H1 (cell line): ENCODE data around the gene PYGB. TPM values are rescaled to one million over a fixed set of nuclear protein-coding genes. Genes with fewer than 3 reads are reported as not detected.
"Not testable (repeated sequence)": the region's sequence is repeated elsewhere in the genome, so short reads cannot be mapped to it uniquely, and the experiment has no call there.

Experiments
- CTCF ChIA-PET: fragments of 300-600 bp; sonication (Branson Sonifier 250); formaldehyde crosslinking; loops from one replicate; lab custom pipeline; 2021; ENCODE audit not compliant: partially characterized antibody; lab: Charles Lee
- POLR2A ChIA-PET: fragments of 300-600 bp; sonication (Branson Sonifier 250); formaldehyde crosslinking; loops from one replicate; lab custom pipeline; 2021; ENCODE audit warnings: inconsistent platforms; ENCODE audit not compliant: partially characterized antibody; lab: Charles Lee
- DNase-seq, 2 experiments: peaks; one replicate each; pipeline versions ENCODE4 v3.0.0 to v3.0.0-alpha.2; 2010 to 2022; ENCODE audit warnings: low spot score in 2 of 2, low read depth in 1 of 2, mixed read lengths in 1 of 2
- FAIRE-seq: peaks from 2 replicates; lab custom pipeline; 2011; peaks lifted over from hg19 to GRCh38; lab: Jason Lieb, UNC
- H2AFZ ChIP-seq: 2 replicates; pipeline ENCODE4 v1.8.1; 2012; ENCODE audit warnings: low read length, inconsistent platforms
- H2AK5ac ChIP-seq: 2 replicates; pipeline ENCODE4 v1.6.1; 2013; ENCODE audit warnings: low read depth, low read length
- H2BK120ac ChIP-seq: replicated peaks from 2 replicates; pipeline ENCODE3; 2013; ENCODE audit warnings: low read depth, low read length, inconsistent platforms
- H2BK12ac ChIP-seq: 2 replicates; pipeline ENCODE4 v1.6.1; 2013; ENCODE audit warnings: low read depth, low read length
- H2BK15ac ChIP-seq: 2 replicates; pipeline ENCODE4 v1.6.1; 2013; ENCODE audit warnings: low read length
- H2BK20ac ChIP-seq: 2 replicates; pipeline ENCODE4 v1.6.1; 2013; ENCODE audit warnings: low read length
- H2BK5ac ChIP-seq: 2 replicates; pipeline ENCODE4 v1.6.1; 2013; ENCODE audit warnings: low read depth, low read length
- H3K14ac ChIP-seq: 2 replicates; pipeline ENCODE4 v1.6.1; 2013; ENCODE audit warnings: inconsistent platforms; ENCODE audit not compliant: insufficient read length
- H3K18ac ChIP-seq: 2 replicates; pipeline ENCODE4 v1.6.1; 2013; ENCODE audit warnings: low read length; ENCODE audit errors: extremely low read depth
- H3K23ac ChIP-seq: 2 replicates; pipeline ENCODE4 v1.6.1; 2013; ENCODE audit warnings: inconsistent platforms; ENCODE audit not compliant: insufficient read length
- H3K23me2 ChIP-seq: 2 replicates; pipeline ENCODE4 v1.6.1; 2013; ENCODE audit warnings: low read depth, low read length
- H3K27ac ChIP-seq: 2 replicates; pipeline ENCODE4 v1.6.1; 2011; ENCODE audit warnings: low read depth, low read length, inconsistent platforms
- H3K27me3 ChIP-seq, 4 experiments: replicated peaks in 1 of 4; 1 replicate in 1 of 4; 2 replicates in 3 of 4; pipeline versions ENCODE4 v1.6.1 to v1.8.1; 2011 to 2013; ENCODE audit warnings: low read length in 3 of 4, mild to moderate bottlenecking in 3 of 4, inconsistent platforms in 2 of 4, mixed read lengths in 2 of 4, moderate library complexity in 1 of 4; ENCODE audit not compliant: control insufficient read depth in 3 of 4, insufficient read depth in 3 of 4; ENCODE audit errors: extremely low read depth in 1 of 4
- H3K36me3 ChIP-seq, 4 experiments: 2 replicates each; pipeline versions ENCODE4 v1.6.1 to v1.8.1; 2011 to 2013; ENCODE audit warnings: mild to moderate bottlenecking in 4 of 4, low read length in 3 of 4, moderate library complexity in 2 of 4, control low read depth in 1 of 4, inconsistent platforms in 1 of 4; ENCODE audit not compliant: insufficient read depth in 4 of 4, control insufficient read depth in 2 of 4
- H3K4ac ChIP-seq: replicated peaks from 2 replicates; pipeline ENCODE3; 2013; ENCODE audit warnings: low read length, low read depth, mixed read lengths, inconsistent platforms; ENCODE audit not compliant: insufficient read length
- H3K4me1 ChIP-seq, 4 experiments: replicated peaks in 1 of 4; 1 replicate in 1 of 4; 2 replicates in 3 of 4; pipeline versions ENCODE4 v1.6.1 to v1.8.1; 2011 to 2013; ENCODE audit warnings: low read length in 3 of 4, inconsistent platforms in 2 of 4, mixed read lengths in 1 of 4; ENCODE audit not compliant: insufficient read depth in 4 of 4, control insufficient read depth in 3 of 4
- H3K4me2 ChIP-seq, 2 experiments: 2 replicates each; pipeline versions ENCODE4 v1.6.1 to v1.8.1; 2011 to 2013; ENCODE audit warnings: low read depth in 2 of 2, low read length in 2 of 2, control low read depth in 1 of 2, inconsistent platforms in 1 of 2, mild to moderate bottlenecking in 1 of 2; ENCODE audit not compliant: insufficient read depth in 1 of 2
- H3K4me3 ChIP-seq, 4 experiments: fragments of 200-600, 300-600 bp in 1 of 4; sonication (generic), shearing (Covaris generic), sonication (Bioruptor Twin) in 1 of 4; 2 replicates each; pipeline versions ENCODE4 v1.5.1 to v1.8.1; 2011 to 2016; ENCODE audit warnings: low read length in 4 of 4, low read depth in 3 of 4, control low read depth in 2 of 4, inconsistent platforms in 2 of 4, mild to moderate bottlenecking in 2 of 4, mixed read lengths in 1 of 4, moderate library complexity in 1 of 4; ENCODE audit not compliant: insufficient read depth in 2 of 4; ENCODE audit errors: extremely low read depth in 1 of 4
- H3K56ac ChIP-seq: replicated peaks from 2 replicates; pipeline ENCODE3; 2013; ENCODE audit warnings: low read depth, mild to moderate bottlenecking, mixed read lengths, low read length, inconsistent platforms; ENCODE audit not compliant: insufficient read length
- H3K79me1 ChIP-seq: 2 replicates; pipeline ENCODE4 v1.6.1; 2013; ENCODE audit warnings: low read depth, low read length, control low read depth
- H3K79me2 ChIP-seq, 2 experiments: 2 replicates each; pipeline versions ENCODE4 v1.6.1 to v1.8.1; 2012 to 2013; ENCODE audit warnings: low read length in 2 of 2, mild to moderate bottlenecking in 2 of 2, inconsistent platforms in 1 of 2; ENCODE audit not compliant: insufficient read depth in 2 of 2, control insufficient read depth in 1 of 2
- H3K9ac ChIP-seq, 4 experiments: replicated peaks in 1 of 4; 1 replicate in 1 of 4; 2 replicates in 3 of 4; pipeline versions ENCODE4 v1.6.1 to v1.8.1; 2011 to 2013; ENCODE audit warnings: low read depth in 3 of 4, low read length in 3 of 4, control low read depth in 2 of 4, mild to moderate bottlenecking in 2 of 4, moderate library complexity in 2 of 4, inconsistent platforms in 1 of 4; ENCODE audit errors: extremely low read depth in 1 of 4
- H3K9me3 ChIP-seq, 2 experiments: 2 replicates each; pipeline versions ENCODE4 v1.6.1 to v1.8.1; 2012 to 2013; ENCODE audit warnings: mild to moderate bottlenecking in 2 of 2, moderate library complexity in 2 of 2, control low read depth in 1 of 2, inconsistent platforms in 1 of 2, low read depth in 1 of 2, low read length in 1 of 2, mixed read lengths in 1 of 2; ENCODE audit not compliant: insufficient read depth in 2 of 2
- H4K20me1 ChIP-seq, 2 experiments: replicated peaks in 1 of 2; 2 replicates each; pipeline versions ENCODE3 to v1.8.1; 2011 to 2013; ENCODE audit warnings: inconsistent platforms in 2 of 2, low read length in 2 of 2, mild to moderate bottlenecking in 1 of 2; ENCODE audit not compliant: insufficient read depth in 2 of 2, control insufficient read depth in 1 of 2
- H4K5ac ChIP-seq: 2 replicates; pipeline ENCODE4 v1.6.1; 2013; ENCODE audit warnings: low read length, low read depth, mixed read lengths, inconsistent platforms; ENCODE audit not compliant: insufficient read length
- H4K8ac ChIP-seq: 2 replicates; pipeline ENCODE4 v1.8.0; 2013; ENCODE audit warnings: mild to moderate bottlenecking, moderate library complexity, low read length, inconsistent platforms; ENCODE audit not compliant: insufficient read depth; ENCODE audit errors: extremely low read depth
- H4K91ac ChIP-seq: replicated peaks from 2 replicates; pipeline ENCODE3; 2013; ENCODE audit warnings: low read length, mixed read lengths, inconsistent platforms; ENCODE audit not compliant: insufficient read length
- WGBS, 2 experiments: shearing (Covaris generic) in 1 of 2; methylation state at CpG; one replicate each; pipeline versions ENCODE4 v1.1.6 to v1.1.7; 2013 to 2015; ENCODE audit warnings: low lambda C conversion rate in 2 of 2, mixed read lengths in 2 of 2, inconsistent platforms in 1 of 2, low coverage in 1 of 2, missing lambda C conversion rate in 1 of 2; ENCODE audit not compliant: insufficient replicate concordance in 2 of 2, insufficient coverage in 1 of 2, insufficient read length in 1 of 2; ENCODE audit errors: extremely low coverage in 1 of 2, missing lambda C conversion rate in 1 of 2; 5-methylcytosine and 5-hydroxymethylcytosine counted together
- polyA plus RNA-seq, 7 experiments: library from polyadenylated mRNA; depleted of rRNA in 3 of 7; stranded (reverse) in 5 of 7; unstranded in 2 of 7; fragments of >200 nt in 5 of 7; fragments of 200-250 nt in 2 of 7; gene quantifications; 1 replicate in 5 of 7; 2 replicates in 1 of 7; 4 replicates in 1 of 7; pipeline versions ENCODE4 v1.2.1 to v1.2.3, GENCODE V29; 2011 to 2013; ENCODE audit warnings: missing spikeins in 2 of 7, mixed read lengths in 2 of 7
- total RNA-seq: library from RNA; stranded (reverse); fragmentation: NEBNext Ultra II Directional; extraction: Animal tissue kit (Norgen Biotek cat#: 25700); gene quantifications from 2 replicates; pipeline ENCODE4 v1.2.1, GENCODE V29; 2021

PYGB gene
- total and polyA plus RNA-seq, 2 of the 8 experiments (the other 6 are each of a cell fraction or from before 2014, with no cell fraction given) = 26.6 to 56.0 TPM

DNA sequence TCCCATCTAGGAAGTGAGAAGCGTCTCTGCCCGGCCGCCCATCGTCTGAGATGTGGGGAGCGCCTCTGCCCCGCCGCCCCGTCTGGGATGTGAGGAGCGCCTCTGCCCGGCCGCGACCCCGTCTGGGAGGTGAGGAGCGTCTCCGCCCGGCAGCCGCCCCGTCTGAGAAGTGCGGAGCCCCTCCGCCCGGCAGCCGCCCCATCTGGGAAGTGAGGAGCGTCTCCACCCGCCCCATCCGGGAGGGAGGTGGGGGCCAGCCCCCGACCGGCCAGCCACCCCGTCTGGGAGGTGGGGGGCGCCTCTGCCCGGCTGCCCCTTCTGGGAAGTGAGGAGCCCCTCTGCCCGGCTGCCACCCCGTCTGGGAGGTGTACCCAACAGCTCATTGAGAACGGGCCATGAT lies 64.8 kb downstream of the PYGB start:
- not testable (repeated sequence) for H3K4ac ChIP-seq, H2AK5ac ChIP-seq, H3K79me1 ChIP-seq, H3K18ac ChIP-seq, H2BK20ac ChIP-seq, H2AFZ ChIP-seq, DNase-seq, H3K56ac ChIP-seq, H4K8ac ChIP-seq, H4K5ac ChIP-seq, H3K4me1 ChIP-seq, H3K9me3 ChIP-seq, H2BK15ac ChIP-seq, H3K4me3 ChIP-seq, H2BK12ac ChIP-seq, H2BK120ac ChIP-seq, H4K91ac ChIP-seq, H3K14ac ChIP-seq, H3K9ac ChIP-seq, H3K27ac ChIP-seq, H3K79me2 ChIP-seq, H3K4me2 ChIP-seq, H3K23me2 ChIP-seq, H3K27me3 ChIP-seq, H3K23ac ChIP-seq, H2BK5ac ChIP-seq, H3K36me3 ChIP-seq, H4K20me1 ChIP-seq, FAIRE-seq
- POLR2A ChIA-PET = interaction anchor here (0.6 kb wide), 1 partner anchor 74 kb away, joined by 3 read pairs; no protein-coding TSS in a partner anchor
- WGBS, 2 experiments = 100% methylated on average over 3 of the region's 33 CpGs; no CpG with 5 or more reads in 1 of the 2 experiments
- CTCF ChIA-PET = interaction anchor here (2.2 kb wide), 1 partner anchor 86 kb away, joined by 16 read pairs; no protein-coding TSS in a partner anchor
